ENCODE measurements around the gene GNA14.

- no peak for TF ChIP-seq CTCF (IDR thresholded peaks at IDR 0.05)
- no peak for TF ChIP-seq ZFX (IDR thresholded peaks at IDR 0.05; ENCODE audit: borderline replicate concordance)
Observed at GRCh38 chr9:77511525-77511924, 136.6 kb downstream of the GNA14 start.
